Duodenal mucosa (tissue), 2 donors: ENCODE data around the gene RPS15.
"Not testable (repeated sequence)": the region's sequence is repeated elsewhere in the genome, so short reads cannot be mapped to it uniquely, and the experiment has no call there.

Experiments
- H3K27ac ChIP-seq: one replicate; pipeline ENCODE4 v1.7.0; 2013; ENCODE audit warnings: low read depth, low read length
- H3K27me3 ChIP-seq, 2 donors: one replicate each; pipeline ENCODE4 v1.7.0; 2013; ENCODE audit warnings: low read length in 2 of 2, control low read depth in 1 of 2; ENCODE audit not compliant: insufficient read depth in 2 of 2, control insufficient read depth in 1 of 2
- H3K36me3 ChIP-seq, 2 donors: one replicate each; pipeline ENCODE4 v1.7.0; 2013; ENCODE audit warnings: low read length in 2 of 2, control low read depth in 1 of 2; ENCODE audit not compliant: insufficient read depth in 2 of 2, control insufficient read depth in 1 of 2
- H3K4me1 ChIP-seq, 2 donors: one replicate each; pipeline ENCODE4 v1.7.0; 2013; ENCODE audit warnings: low read length in 2 of 2, control low read depth in 1 of 2; ENCODE audit not compliant: insufficient read depth in 2 of 2, control insufficient read depth in 1 of 2
- H3K4me3 ChIP-seq, 2 donors: one replicate each; pipeline ENCODE4 v1.7.0; 2013; ENCODE audit warnings: low read length in 2 of 2, low read depth in 1 of 2
- H3K9ac ChIP-seq, 2 donors: one replicate each; pipeline ENCODE4 v1.7.0; 2013; ENCODE audit warnings: low read length in 2 of 2, low read depth in 1 of 2
- H3K9me3 ChIP-seq, 2 donors: one replicate each; pipeline ENCODE4 v1.7.0; 2013; ENCODE audit warnings: low read length in 2 of 2, control low read depth in 1 of 2; ENCODE audit not compliant: control insufficient read depth in 1 of 2

The RPS15 gene

DNA sequence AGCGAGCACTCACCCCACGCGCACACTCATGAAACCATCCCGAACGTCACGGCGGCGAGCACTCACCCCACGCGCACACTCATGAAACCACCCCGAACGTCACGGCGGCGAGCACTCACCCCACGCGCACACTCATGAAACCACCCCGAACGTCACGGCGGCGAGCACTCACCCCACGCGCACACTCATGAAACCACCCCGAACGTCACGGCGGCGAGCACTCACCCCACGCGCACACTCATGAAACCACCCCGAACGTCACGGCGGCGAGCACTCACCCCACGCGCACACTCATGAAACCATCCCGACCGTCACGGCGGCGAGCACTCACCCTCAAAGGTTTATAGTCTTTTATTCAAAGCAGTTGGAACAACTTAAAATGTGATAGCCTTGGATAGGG is 18.1 kb upstream of the RPS15 start:
- not testable (repeated sequence) for H3K9ac ChIP-seq, H3K9me3 ChIP-seq, H3K27ac ChIP-seq, H3K27me3 ChIP-seq, H3K4me3 ChIP-seq
- H3K36me3 ChIP-seq: peaks cover 34 to 77% of the 10 kb centered on the region in 2 donors
- peaks cover 33 to 36% of the 10 kb centered on the region in 2 donors for H3K4me1 ChIP-seq

DNA sequence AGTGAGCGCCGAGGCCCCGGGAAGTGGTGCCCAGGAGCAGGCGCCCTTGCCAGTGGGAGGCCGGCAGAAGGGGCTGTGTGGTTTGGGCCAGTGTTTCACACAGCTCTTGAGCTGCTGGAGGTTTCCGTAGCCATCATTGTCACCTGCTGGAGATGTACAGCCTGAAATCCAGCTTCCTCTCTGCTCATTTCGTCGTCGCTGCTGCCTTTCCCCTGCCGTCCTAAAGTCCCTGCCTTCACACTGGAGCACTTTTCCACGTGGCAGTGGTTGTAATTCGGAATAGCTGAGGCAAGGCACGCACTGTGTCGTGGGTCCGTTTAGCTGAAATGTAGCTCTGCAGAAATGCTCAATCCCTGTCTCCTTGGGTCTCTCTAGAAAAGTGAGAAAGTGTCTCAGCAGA is 17.6 kb upstream of the RPS15 start:
- no peak overlapping the region for H3K4me3 ChIP-seq
- H3K9ac ChIP-seq: no peak overlapping the region
- no peaks in the 10 kb centered on the region for H3K9me3 ChIP-seq
- H3K4me1 ChIP-seq: peaks cover 28 to 31% of the 10 kb centered on the region in 2 donors
- H3K27ac ChIP-seq: no peak overlapping the region
- H3K36me3 ChIP-seq: peaks cover 39 to 82% of the 10 kb centered on the region in 2 donors
- no peaks in the 10 kb centered on the region for H3K27me3 ChIP-seq

DNA sequence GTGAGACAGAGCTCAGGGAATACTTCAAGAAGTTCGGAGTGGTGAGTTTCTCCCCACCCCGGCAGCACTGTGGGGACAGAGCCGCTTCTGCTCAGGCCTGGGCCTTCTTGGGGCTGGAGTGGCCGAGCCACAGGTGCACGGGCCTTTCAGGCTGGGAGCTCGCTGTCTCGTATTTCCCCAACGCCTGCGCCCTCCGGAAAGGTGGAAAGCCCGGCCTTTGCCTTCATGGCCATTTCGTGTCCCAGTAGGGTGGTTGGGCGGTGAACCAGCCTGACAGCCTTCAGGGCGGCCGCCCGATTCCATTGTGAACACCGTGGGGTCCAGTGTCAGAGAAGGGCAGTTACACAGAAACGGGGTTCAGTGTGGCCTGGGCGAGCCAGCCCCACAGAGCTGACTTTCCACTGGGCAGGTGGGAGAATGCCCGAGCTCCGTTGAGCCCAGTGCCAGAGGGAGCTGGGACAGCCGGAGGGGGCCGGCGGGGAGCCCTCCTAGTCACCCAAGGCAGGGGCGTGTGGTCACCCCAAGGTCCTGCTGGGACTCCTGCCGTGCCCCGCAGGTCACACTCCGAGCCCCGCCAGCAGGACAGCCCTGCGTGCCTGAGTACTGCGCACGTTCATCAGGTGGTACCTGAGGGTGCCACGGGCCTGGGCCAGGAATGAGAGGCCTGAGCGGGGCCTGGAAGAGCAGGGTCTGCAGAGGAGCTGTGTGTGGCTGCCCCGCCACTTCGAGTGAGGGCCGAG is 16.8 kb upstream of the RPS15 start:
- peaks cover 20 to 23% of the 10 kb centered on the region in 2 donors for H3K4me1 ChIP-seq
- H3K27ac ChIP-seq: no peak overlapping the region

DNA sequence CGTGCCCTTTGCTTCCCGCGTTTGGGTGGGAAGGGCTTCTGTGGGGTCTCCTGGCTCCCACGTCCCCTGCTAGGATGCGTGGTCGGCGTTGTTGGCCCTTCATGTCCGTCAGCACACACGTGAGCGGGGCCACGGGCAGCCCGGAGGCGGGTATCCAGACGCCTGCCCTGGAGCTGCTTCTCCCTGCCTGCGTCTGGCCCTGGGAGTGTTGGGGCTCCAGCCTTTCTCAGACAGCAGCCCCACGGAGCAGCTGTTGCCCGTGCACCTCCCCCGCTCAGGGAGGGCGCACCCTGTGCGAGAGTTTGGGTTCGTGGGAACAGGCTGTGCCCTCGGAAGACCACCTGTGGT is 16.3 kb upstream of the RPS15 start:
- Histone ChIP-seq H3K4me1 (peaks cover 14 to 19% of the 10 kb centered on the region in 2 donors), H3K36me3 (peaks cover 42 to 95% of the 10 kb centered on the region in 2 donors), H3K27ac (no peak overlapping the region), H3K4me3 (no peak overlapping the region), H3K9me3 (no peaks in the 10 kb centered on the region), H3K27me3 (no peaks in the 10 kb centered on the region), H3K9ac (no peak overlapping the region)

More for the DNA sequence above, 16.8 kb upstream of the RPS15 start:
- Histone ChIP-seq H3K27me3 (no peaks in the 10 kb centered on the region), H3K9ac (no peak overlapping the region), H3K9me3 (no peaks in the 10 kb centered on the region), H3K4me3 (no peak overlapping the region), H3K36me3 (peaks cover 42 to 90% of the 10 kb centered on the region in 2 donors)

DNA sequence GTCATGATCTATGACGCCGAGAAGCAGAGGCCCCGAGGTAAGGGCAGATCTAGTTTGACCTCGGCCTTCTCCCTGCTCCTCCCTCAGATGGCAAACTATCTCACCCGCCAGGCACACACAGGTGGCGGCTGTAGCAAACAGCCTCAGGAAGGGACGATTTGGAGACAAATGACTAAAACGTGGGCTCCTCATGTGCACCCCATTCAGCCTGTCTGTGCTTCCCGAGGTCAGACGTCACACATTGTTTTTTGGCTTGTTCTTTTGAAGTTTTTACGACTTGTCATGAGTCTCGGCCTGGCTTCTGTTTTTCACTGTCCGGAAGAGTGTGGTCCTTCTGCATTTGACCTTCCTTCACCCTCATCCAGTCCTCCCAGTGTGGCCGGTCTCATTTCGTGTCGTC is 15.8 kb upstream of the RPS15 start:
- Histone ChIP-seq H3K27ac (no peak overlapping the region), H3K4me3 (no peak overlapping the region), H3K36me3 (peaks cover 42 to 95% of the 10 kb centered on the region in 2 donors), H3K9me3 (no peaks in the 10 kb centered on the region), H3K27me3 (no peaks in the 10 kb centered on the region), H3K4me1 (peaks cover 10 to 19% of the 10 kb centered on the region in 2 donors), H3K9ac (no peak overlapping the region)

DNA sequence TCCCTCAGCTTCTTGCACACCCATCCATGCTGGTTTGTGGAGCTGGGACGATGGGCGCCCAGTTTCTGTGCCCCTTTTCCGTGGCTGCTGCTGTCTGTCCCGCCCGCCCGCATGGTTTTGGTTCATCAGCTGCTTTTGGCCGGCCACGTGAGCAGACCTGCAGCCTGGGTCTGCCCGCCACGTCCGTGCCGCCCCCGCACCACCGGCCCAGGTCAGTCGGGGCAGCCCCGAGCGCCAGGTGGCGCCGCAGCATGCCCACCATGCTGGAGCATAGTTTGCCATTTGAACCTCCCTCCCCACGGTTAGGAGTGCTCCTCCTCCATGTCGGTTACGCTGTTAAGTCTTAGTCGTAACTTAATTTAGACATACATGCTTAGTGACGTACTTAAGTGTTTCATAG is 15.3 kb upstream of the RPS15 start:
- peaks cover 42 to 94% of the 10 kb centered on the region in 2 donors for H3K36me3 ChIP-seq
- no peak overlapping the region for H3K4me3 ChIP-seq
- no peaks in the 10 kb centered on the region for H3K9me3 ChIP-seq
- no peak overlapping the region for H3K9ac ChIP-seq
- no peak overlapping the region for H3K27ac ChIP-seq
- H3K4me1 ChIP-seq: peaks cover 7 to 15% of the 10 kb centered on the region in 2 donors
- no peaks in the 10 kb centered on the region for H3K27me3 ChIP-seq

DNA sequence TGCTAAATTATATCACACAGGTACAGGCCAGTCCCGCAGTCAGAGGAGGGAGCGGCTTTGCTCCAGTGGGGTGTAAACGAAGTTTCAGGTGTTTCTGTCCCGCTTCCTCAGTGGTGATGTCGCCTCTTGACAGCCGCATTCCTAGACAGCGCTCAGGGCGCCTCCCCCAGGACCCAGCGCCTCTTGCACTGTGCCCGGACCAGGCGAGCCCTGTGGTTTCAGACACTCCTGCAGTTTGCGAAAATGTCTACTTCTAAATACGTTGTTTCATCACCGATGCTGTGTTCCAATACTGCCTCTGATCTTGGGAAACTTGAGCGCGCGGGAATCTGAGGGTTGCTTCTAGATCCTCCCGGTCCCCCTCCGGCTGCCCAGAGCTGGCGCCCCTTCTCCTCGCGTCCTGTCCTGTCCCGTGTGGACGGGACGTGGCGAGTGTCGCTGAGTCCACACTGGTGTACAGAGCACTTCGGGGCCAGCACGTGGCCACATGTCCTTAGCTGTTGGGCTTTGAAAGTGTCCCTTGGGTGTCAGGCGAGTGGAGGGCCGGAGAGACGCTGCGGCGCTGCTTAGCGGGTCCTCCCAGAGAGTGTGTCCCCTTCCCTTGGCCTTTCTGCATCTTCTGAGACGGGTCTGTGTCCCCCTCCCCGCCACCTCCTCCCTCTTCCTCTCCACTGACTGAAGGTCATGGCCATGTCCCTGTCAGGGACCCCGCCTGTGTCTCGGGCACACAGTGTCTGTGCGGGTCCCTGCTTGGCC is 14.6 kb upstream of the RPS15 start:
- Histone ChIP-seq H3K9ac (no peak overlapping the region), H3K4me3 (no peak overlapping the region), H3K9me3 (no peaks in the 10 kb centered on the region), H3K36me3 (peaks cover 43 to 88% of the 10 kb centered on the region in 2 donors), H3K4me1 (peaks cover 7 to 10% of the 10 kb centered on the region in 2 donors), H3K27ac (no peak overlapping the region), H3K27me3 (no peaks in the 10 kb centered on the region)

DNA sequence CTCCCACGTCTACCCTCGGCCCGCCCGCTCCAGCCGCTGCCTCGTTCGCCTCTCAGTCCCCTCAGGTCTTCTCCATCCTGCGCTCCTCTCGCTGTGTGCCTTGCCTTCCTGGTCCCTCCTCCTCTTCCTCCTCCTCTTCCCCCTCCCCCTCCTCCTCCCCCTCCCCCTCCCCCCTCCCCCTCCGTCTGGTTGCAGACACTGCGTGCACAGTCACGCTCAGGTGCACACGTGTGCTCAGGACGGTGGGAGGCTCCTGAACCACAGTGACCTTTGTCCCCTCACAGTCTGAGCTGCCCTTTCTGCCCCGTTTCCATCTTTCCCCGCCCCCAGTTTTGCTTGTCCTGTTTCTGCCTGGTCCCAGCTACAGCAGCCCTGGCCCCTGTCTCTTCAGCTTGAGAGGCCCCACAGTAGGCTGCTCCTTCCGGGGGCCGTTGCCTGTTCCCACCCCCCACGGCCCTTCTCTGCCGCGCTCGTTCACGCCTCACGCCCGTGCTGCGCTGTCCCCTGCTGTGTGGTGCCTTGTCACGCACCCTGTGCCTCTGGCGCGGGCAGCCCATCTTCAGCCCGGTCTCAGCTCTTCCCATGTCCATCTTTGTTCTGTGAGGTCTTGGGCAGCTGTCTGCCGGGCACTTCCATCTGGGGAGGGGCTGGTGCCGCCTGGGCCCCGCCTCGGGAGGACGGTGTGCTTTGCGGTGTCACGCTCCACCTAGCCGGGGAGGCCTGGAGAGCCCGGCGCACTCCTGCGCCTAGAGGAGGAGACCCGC is 13.8 kb upstream of the RPS15 start:
- Histone ChIP-seq H3K4me3 (no peak overlapping the region), H3K27ac (no peak overlapping the region), H3K4me1 (peaks cover 7 to 10% of the 10 kb centered on the region in 2 donors), H3K27me3 (no peaks in the 10 kb centered on the region), H3K9me3 (no peaks in the 10 kb centered on the region), H3K36me3 (peaks cover 43 to 88% of the 10 kb centered on the region in 2 donors), H3K9ac (no peak overlapping the region)

DNA sequence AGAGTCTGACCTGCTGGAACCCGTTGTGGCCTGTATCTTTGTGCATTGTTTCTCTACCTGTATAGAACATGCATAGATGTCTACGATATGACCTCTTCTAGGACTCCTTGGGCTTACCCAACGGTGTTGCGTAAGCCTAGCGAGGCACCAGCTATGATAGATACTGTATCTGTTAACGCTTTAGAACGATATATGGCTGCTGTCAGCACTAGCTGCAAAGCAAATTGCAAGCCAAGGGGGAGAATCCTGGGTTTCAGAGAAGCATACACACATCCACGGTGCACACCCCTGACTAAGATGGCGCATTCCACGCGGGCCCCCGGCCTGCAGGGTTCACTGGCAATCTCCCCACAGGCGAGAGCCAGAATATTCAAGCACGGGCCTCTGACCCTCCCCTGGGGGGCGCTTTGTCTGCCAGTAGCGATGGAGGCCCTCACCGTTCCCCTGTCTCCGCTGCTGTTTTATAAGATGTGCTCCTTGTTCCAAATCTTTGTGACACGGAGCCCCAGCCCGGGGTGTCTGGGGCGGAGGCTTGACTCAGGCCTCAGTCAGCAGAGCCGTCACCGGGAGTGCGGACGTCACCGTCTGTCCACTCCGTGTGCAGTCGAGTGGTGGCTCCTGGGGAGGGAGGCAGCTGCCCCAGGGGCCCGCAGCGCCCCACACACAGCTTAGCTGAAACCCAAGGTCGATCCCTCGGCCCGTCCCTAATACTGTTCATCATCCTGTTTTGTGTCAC is 12.9 kb upstream of the RPS15 start:
- Histone ChIP-seq H3K36me3 (peaks cover 39 to 87% of the 10 kb centered on the region in 2 donors), H3K9ac (no peak overlapping the region), H3K27me3 (no peaks in the 10 kb centered on the region), H3K4me1 (peaks cover 7 to 10% of the 10 kb centered on the region in 2 donors), H3K9me3 (no peaks in the 10 kb centered on the region), H3K4me3 (no peak overlapping the region), H3K27ac (peak overlapping the region; percentile 32)
